Measurements from ENCODE around the gene CKLF.

- TF ChIP-seq JUND (IDR thresholded peaks at IDR 0.05) (no peak), FOXJ3 (CRISPR knock-in tag; IDR thresholded peaks at IDR 0.05) (no peak), NFIC (IDR thresholded peaks at IDR 0.05; ENCODE audit: borderline replicate concordance) (no peak), YY1 (IDR thresholded peaks at IDR 0.05; ENCODE audit: low read depth) (no peak), EZH2phosphoT487 (IDR thresholded peaks at IDR 0.05; ENCODE audit: borderline replicate concordance, low read depth) (no peak), TAF1 (IDR thresholded peaks at IDR 0.05; ENCODE audit: borderline replicate concordance, low read depth, low read length) (no peak), RFX5 (IDR thresholded peaks at IDR 0.05; ENCODE audit: low read length) (no peak), POLR2AphosphoS5 (IDR thresholded peaks at IDR 0.05; ENCODE audit: low read depth, low read length) (no peak), NRF1 (IDR thresholded peaks at IDR 0.05; ENCODE audit: low read depth, low read length) (no peak), FOSL2 (IDR thresholded peaks at IDR 0.05; ENCODE audit: borderline replicate concordance, low read depth) (no peak)
- TF ChIP-seq, protein P1, sequence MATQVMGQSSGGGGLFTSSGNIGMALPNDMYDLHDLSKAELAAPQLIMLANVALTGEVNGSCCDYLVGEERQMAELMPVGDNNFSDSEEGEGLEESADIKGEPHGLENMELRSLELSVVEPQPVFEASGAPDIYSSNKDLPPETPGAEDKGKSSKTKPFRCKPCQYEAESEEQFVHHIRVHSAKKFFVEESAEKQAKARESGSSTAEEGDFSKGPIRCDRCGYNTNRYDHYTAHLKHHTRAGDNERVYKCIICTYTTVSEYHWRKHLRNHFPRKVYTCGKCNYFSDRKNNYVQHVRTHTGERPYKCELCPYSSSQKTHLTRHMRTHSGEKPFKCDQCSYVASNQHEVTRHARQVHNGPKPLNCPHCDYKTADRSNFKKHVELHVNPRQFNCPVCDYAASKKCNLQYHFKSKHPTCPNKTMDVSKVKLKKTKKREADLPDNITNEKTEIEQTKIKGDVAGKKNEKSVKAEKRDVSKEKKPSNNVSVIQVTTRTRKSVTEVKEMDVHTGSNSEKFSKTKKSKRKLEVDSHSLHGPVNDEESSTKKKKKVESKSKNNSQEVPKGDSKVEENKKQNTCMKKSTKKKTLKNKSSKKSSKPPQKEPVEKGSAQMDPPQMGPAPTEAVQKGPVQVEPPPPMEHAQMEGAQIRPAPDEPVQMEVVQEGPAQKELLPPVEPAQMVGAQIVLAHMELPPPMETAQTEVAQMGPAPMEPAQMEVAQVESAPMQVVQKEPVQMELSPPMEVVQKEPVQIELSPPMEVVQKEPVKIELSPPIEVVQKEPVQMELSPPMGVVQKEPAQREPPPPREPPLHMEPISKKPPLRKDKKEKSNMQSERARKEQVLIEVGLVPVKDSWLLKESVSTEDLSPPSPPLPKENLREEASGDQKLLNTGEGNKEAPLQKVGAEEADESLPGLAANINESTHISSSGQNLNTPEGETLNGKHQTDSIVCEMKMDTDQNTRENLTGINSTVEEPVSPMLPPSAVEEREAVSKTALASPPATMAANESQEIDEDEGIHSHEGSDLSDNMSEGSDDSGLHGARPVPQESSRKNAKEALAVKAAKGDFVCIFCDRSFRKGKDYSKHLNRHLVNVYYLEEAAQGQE (IDR thresholded peaks at IDR 0.05; ENCODE audit: low read depth, low read length), result no peak
- TF ChIP-seq, protein P2, sequence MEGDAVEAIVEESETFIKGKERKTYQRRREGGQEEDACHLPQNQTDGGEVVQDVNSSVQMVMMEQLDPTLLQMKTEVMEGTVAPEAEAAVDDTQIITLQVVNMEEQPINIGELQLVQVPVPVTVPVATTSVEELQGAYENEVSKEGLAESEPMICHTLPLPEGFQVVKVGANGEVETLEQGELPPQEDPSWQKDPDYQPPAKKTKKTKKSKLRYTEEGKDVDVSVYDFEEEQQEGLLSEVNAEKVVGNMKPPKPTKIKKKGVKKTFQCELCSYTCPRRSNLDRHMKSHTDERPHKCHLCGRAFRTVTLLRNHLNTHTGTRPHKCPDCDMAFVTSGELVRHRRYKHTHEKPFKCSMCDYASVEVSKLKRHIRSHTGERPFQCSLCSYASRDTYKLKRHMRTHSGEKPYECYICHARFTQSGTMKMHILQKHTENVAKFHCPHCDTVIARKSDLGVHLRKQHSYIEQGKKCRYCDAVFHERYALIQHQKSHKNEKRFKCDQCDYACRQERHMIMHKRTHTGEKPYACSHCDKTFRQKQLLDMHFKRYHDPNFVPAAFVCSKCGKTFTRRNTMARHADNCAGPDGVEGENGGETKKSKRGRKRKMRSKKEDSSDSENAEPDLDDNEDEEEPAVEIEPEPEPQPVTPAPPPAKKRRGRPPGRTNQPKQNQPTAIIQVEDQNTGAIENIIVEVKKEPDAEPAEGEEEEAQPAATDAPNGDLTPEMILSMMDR (IDR thresholded peaks at IDR 0.05), result no peak
- TF ChIP-seq, protein P3, sequence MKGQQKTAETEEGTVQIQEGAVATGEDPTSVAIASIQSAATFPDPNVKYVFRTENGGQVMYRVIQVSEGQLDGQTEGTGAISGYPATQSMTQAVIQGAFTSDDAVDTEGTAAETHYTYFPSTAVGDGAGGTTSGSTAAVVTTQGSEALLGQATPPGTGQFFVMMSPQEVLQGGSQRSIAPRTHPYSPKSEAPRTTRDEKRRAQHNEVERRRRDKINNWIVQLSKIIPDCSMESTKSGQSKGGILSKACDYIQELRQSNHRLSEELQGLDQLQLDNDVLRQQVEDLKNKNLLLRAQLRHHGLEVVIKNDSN (IDR thresholded peaks at IDR 0.05; ENCODE audit: borderline replicate concordance, low read depth), result no peak
Observed at GRCh38 chr16:66576296-66576695, 23.9 kb downstream of the CKLF start.

Measured in SK-N-SH (cell line).